WERI-Rb-1 (cell line): ENCODE results near the gene CD8B.

Experiments used
- DNase-seq: peaks from one replicate; pipeline ENCODE4 v3.0.0-alpha.2; 2020
- H3K27ac ChIP-seq: fragments of 250-450 bp; sonication (Bioruptor Pico); 2 replicates; pipeline ENCODE4 v1.5.1; 2020; ENCODE audit warnings: mild to moderate bottlenecking, moderate library complexity
- H3K27me3 ChIP-seq: fragments of 250-450 bp; sonication (Bioruptor Pico); 2 replicates; pipeline ENCODE4 v1.5.1; 2021; ENCODE audit warnings: mild to moderate bottlenecking, low read depth, moderate library complexity; ENCODE audit not compliant: insufficient read depth, severe bottlenecking
- H3K36me3 ChIP-seq: fragments of 250-450 bp; sonication (Bioruptor Pico); 2 replicates; pipeline ENCODE4 v1.5.1; 2020; ENCODE audit warnings: mild to moderate bottlenecking, moderate library complexity
- H3K4me3 ChIP-seq: 2 replicates; pipeline ENCODE4 v1.5.1; 2011; ENCODE audit warnings: low read depth, mild to moderate bottlenecking, control low read depth, low read length
- H3K9me3 ChIP-seq: fragments of 250-450 bp; sonication (Bioruptor Pico); 2 replicates; pipeline ENCODE4 v1.5.1; 2021; ENCODE audit warnings: mild to moderate bottlenecking, moderate library complexity; ENCODE audit not compliant: severe bottlenecking
- CTCF ChIP-seq: IDR thresholded peaks from 2 replicates; pipeline ENCODE4 v1.5.1; 2011; ENCODE audit warnings: low read depth, mild to moderate bottlenecking, control low read depth, inconsistent platforms, low read length

The CD8B gene

GRCh38 chr2:86779971-86780370 lies 81.7 kb downstream of the CD8B start:
- H3K36me3 ChIP-seq: no peaks in the 10 kb centered on the region; the same call in 1 of the 2 replicates
- H3K27me3 ChIP-seq: no peaks in the 10 kb centered on the region
- TF ChIP-seq CTCF: no peak
- no peak overlapping the region for H3K27ac ChIP-seq
- no peak for DNase-seq
- no peak overlapping the region for H3K4me3 ChIP-seq
- no peaks in the 10 kb centered on the region for H3K9me3 ChIP-seq

GRCh38 chr2:86778957-86779356 lies 82.7 kb downstream of the CD8B start:
- no peak for DNase-seq
- TF ChIP-seq CTCF: no peak
- no peak overlapping the region for H3K4me3 ChIP-seq
- no peak overlapping the region for H3K27ac ChIP-seq
- no peaks in the 10 kb centered on the region for H3K27me3 ChIP-seq
- no peaks in the 10 kb centered on the region for H3K9me3 ChIP-seq
- peaks cover 4% of the 10 kb centered on the region for H3K36me3 ChIP-seq

- no peak for DNase-seq
- Histone ChIP-seq H3K27ac (no peak overlapping the region), H3K36me3 (peaks cover 19% of the 10 kb centered on the region), H3K27me3 (no peaks in the 10 kb centered on the region), H3K4me3 (no peak overlapping the region), H3K9me3 (no peaks in the 10 kb centered on the region)
- TF ChIP-seq CTCF: no peak
Measured at GRCh38 chr2:86776532-86776931, 85.2 kb downstream of the CD8B start.

GRCh38 chr2:86775338-86775737 lies 86.3 kb downstream of the CD8B start:
- DNase-seq: no peak
- Histone ChIP-seq H3K9me3 (no peaks in the 10 kb centered on the region), H3K4me3 (no peak overlapping the region), H3K36me3 (peaks cover 30% of the 10 kb centered on the region), H3K27me3 (no peaks in the 10 kb centered on the region), H3K27ac (no peak overlapping the region)
- no peak for TF ChIP-seq CTCF

- DNase-seq: no peak
- Histone ChIP-seq H3K27me3 (no peaks in the 10 kb centered on the region), H3K27ac (no peak overlapping the region), H3K36me3 (peaks cover 35% of the 10 kb centered on the region), H3K9me3 (no peaks in the 10 kb centered on the region), H3K4me3 (no peak overlapping the region)
- TF ChIP-seq CTCF: no peak
Measured at GRCh38 chr2:86774862-86775261, 86.8 kb downstream of the CD8B start.

GRCh38 chr2:86772611-86773010 lies 89.1 kb downstream of the CD8B start:
- no peak for TF ChIP-seq CTCF
- Histone ChIP-seq H3K9me3 (no peaks in the 10 kb centered on the region), H3K27me3 (no peaks in the 10 kb centered on the region), H3K36me3 (peaks cover 51% of the 10 kb centered on the region), H3K27ac (no peak overlapping the region), H3K4me3 (no peak overlapping the region)
- DNase-seq: no peak
